HG03103 (cell line): Measurements from ENCODE around the gene OSBPL7.

Experiments
- ATAC-seq: cut with Tn5 transposase; IDR thresholded peaks from one replicate; pipeline ENCODE4 v1.9.1; 2021; ENCODE audit warnings: low read depth; ENCODE audit not compliant: unreplicated experiment

OSBPL7 gene

GRCh38 chr17:47830396-47831002, 8.9 kb upstream of the OSBPL7 start:
- ATAC-seq = no peak

GRCh38 chr17:47829870-47830269, 8.3 kb upstream of the OSBPL7 start:
- ATAC-seq = no peak

- ATAC-seq = no peak
Measured at GRCh38 chr17:47823519-47823918, 1.9 kb upstream of the OSBPL7 start.

GRCh38 chr17:47822785-47823184, 1.2 kb upstream of the OSBPL7 start:
- ATAC-seq = no peak

GRCh38 chr17:47821031-47821423, 567 bp downstream of the OSBPL7 start:
- ATAC-seq = no peak

GRCh38 chr17:47820033-47820789, 1.4 kb downstream of the OSBPL7 start:
- no peak for ATAC-seq

GRCh38 chr17:47819475-47819874, 2.1 kb downstream of the OSBPL7 start:
- no peak for ATAC-seq

GRCh38 chr17:47818002-47818695, 3.4 kb downstream of the OSBPL7 start:
- ATAC-seq = no peak

GRCh38 chr17:47816947-47817346, 4.6 kb downstream of the OSBPL7 start:
- no peak for ATAC-seq

GRCh38 chr17:47816111-47816735, 5.4 kb downstream of the OSBPL7 start:
- no peak for ATAC-seq

- ATAC-seq = no peak
Measured at GRCh38 chr17:47815106-47815918, 6.3 kb downstream of the OSBPL7 start.

- no peak for ATAC-seq
Measured at GRCh38 chr17:47813512-47814031, 8.0 kb downstream of the OSBPL7 start.

GRCh38 chr17:47813077-47813476, 8.5 kb downstream of the OSBPL7 start:
- ATAC-seq = no peak

- ATAC-seq = no peak
Measured at GRCh38 chr17:47812146-47812920, 9.3 kb downstream of the OSBPL7 start.

- no peak for ATAC-seq
Measured at GRCh38 chr17:47811709-47812108, 9.9 kb downstream of the OSBPL7 start.

- no peak for ATAC-seq
Measured at GRCh38 chr17:47810901-47811635, 10.5 kb downstream of the OSBPL7 start.

- ATAC-seq = no peak
Measured at GRCh38 chr17:47810200-47810821, 11.3 kb downstream of the OSBPL7 start.

GRCh38 chr17:47808830-47809480, 12.6 kb downstream of the OSBPL7 start:
- no peak for ATAC-seq
